HG03280 (cell line): ENCODE measurements around the gene WNK2.

Experiments
- ATAC-seq: cut with Tn5 transposase; IDR thresholded peaks from one replicate; pipeline ENCODE4 v1.9.1; 2021; ENCODE audit warnings: mild to moderate bottlenecking, moderate library complexity; ENCODE audit not compliant: unreplicated experiment

WNK2 gene

GRCh38 chr9:93212409-93212808 is 28.5 kb downstream of the WNK2 start:
- no peak for ATAC-seq

DNA sequence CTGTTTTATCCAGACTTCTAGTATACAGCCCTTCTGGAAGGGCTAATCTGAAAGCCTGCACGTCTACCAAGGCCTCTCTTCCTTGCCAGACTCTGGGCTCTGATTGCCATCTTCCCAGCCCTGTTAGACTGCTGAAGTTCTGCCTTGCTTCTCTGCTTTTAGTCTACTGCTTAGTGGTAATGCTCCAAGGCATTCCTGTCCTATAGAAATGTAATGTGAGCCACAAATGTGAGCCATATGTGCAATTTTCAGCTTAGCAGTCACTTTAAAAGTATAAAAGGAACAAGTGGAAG is 32.1 kb downstream of the WNK2 start:
- no peak for ATAC-seq

GRCh38 chr9:93217706-93218105 is 33.8 kb downstream of the WNK2 start:
- no peak for ATAC-seq

DNA sequence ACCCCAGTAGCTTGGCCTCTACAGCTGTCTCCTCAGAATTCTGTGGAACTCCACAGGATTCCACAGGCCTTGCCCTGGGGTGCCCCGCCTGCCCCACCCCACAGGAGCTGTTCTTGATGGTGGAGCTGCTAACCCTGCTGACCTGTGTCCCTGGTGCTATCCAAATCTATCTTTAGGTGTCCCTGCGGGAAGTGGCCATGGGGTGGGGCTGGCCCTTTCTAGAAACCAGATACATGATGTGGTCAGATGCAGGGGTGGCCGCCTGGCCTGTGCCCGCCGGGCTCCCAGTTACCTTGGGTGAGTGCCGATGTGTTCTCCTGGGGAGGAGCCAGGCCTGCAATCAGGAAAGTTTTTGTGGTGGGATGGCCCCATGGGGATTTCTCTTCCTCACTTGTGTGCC is 34.2 kb downstream of the WNK2 start:
- no peak for ATAC-seq

- ATAC-seq = no peak
Observed at GRCh38 chr9:93218671-93219420, 34.9 kb downstream of the WNK2 start.

- no peak for ATAC-seq
Observed at GRCh38 chr9:93219692-93220091, 35.8 kb downstream of the WNK2 start.

- ATAC-seq = no peak
Observed at GRCh38 chr9:93220627-93221026, 36.7 kb downstream of the WNK2 start.

GRCh38 chr9:93221044-93221443 is 37.1 kb downstream of the WNK2 start:
- no peak for ATAC-seq

DNA sequence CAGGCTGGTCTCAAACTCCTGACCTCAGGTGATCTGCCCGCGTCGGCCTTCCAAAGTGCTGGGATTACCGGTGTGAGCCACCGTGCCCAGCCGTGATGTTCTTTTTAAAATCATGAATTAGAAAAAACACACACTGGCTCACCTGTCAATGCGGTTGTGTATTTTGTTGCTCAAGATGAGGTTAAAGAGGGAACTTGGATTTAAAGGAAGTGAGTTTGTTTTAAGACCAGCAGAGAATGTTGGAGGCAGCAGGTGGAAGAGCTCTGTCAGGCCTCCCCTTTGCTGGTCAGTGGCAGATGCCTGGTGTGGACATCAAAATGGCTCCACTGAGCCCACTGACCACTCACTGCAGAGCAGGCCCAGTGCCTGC is 38.9 kb downstream of the WNK2 start:
- no peak for ATAC-seq

DNA sequence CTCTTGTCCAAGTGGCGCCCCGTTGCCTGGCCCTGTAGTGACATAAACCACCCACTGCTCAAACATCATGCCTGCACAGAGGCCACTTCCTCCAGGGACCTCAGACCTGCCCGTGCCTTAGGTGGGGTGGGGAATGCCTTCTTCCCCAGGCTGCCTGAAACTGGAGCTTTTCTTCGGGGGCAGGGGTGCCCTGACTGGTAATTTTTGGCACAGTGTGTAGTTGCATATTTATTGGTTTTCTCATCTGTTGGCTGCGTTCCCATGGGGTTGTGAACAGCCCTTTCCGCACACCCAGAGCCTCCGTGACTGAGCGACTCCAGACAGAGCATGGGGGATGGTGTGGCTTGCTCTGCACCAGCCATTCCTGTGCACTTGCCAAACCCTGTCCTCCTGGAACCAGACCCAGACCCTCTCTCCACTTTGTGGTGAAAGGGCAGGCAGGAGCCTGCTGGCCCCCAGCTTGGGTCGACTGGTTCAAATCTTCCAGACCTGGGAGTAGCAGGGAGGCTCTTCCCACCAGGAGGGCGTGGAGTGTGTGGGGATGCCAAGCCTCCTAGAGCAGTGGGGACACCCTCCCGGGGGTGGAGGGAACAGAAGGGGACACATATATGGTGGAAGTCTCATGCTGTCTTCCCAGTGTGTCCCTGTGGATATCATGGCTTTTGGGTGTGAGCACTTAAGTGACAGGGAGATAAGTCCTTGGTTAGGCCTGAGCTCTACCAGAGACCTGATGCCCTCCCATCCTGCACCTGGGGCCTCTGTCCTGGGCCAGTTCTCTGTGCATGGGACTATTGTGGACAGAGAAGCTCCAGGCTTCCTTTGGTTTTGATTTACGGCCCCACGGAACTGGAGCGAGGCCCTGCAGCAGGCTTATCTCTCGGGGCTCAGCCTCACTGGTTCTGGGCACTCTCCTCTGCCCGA is 39.6 kb downstream of the WNK2 start:
- ATAC-seq = no peak

GRCh38 chr9:93224591-93224990 is 40.7 kb downstream of the WNK2 start:
- no peak for ATAC-seq

DNA sequence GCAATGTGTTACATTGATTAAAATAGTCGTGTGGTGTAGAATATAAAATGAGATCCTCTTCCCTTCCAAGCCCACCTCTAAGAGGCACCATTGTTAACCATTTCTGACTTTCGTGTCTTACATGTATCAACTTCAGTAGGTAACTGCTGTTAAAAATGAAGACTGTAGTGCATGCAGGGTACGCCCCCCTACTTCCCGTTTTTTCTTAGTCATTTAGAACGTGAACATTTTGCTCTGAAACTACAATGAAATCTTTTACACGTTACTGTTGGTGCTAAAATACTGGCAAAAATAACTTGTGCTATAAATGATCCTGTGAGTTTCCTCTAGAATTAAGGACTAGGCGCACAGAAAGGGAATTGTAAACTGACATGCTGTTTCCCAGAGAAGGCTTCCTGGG is 41.5 kb downstream of the WNK2 start:
- ATAC-seq = no peak

- no peak for ATAC-seq
Observed at GRCh38 chr9:93225892-93226291, 42.0 kb downstream of the WNK2 start.

DNA sequence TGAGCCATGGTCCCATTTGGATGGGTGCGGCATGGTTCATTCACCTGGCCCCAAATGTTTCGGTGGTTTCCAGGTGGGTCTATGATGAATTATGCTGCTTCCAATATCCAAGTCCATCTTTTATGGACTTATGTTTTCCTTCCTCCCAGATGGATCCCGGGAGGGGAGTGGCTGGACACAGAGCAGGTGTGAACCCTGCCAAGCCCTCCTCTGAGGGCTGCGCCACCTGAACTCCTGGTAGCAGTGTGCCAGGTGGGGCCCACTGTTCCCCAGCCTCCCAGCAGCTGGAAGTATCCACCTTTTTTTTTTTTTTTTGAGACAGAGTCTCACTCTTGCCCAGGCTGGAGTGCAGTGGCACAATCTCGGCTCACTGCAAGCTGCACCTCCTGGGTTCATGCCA is 42.9 kb downstream of the WNK2 start:
- ATAC-seq = no peak

- no peak for ATAC-seq
Observed at GRCh38 chr9:93228030-93228429, 44.1 kb downstream of the WNK2 start.

DNA sequence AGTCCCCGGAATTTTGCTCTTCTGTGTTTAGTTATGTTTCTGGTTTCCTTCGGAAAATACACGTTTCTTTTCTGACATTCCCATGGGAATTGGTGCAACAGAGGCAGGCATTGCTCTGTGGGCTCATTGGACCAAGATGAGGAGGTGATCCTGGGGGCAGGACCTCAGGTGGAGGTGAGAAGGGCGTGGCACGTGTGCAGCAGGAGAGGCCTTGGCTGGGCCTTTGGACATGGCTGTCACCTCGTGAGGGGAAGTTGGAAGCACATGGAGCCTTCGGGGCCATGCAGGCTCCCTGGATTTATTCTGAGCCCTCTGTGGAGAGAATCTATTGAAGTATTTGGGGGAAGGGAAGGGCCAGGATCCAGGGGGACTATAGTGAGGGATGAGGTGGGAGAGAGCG is 44.5 kb downstream of the WNK2 start:
- no peak for ATAC-seq

GRCh38 chr9:93229636-93230035 is 45.7 kb downstream of the WNK2 start:
- ATAC-seq = no peak

- ATAC-seq = no peak
Observed at GRCh38 chr9:93230185-93230584, 46.2 kb downstream of the WNK2 start.

- no peak for ATAC-seq
Observed at GRCh38 chr9:93230601-93231000, 46.7 kb downstream of the WNK2 start.

DNA sequence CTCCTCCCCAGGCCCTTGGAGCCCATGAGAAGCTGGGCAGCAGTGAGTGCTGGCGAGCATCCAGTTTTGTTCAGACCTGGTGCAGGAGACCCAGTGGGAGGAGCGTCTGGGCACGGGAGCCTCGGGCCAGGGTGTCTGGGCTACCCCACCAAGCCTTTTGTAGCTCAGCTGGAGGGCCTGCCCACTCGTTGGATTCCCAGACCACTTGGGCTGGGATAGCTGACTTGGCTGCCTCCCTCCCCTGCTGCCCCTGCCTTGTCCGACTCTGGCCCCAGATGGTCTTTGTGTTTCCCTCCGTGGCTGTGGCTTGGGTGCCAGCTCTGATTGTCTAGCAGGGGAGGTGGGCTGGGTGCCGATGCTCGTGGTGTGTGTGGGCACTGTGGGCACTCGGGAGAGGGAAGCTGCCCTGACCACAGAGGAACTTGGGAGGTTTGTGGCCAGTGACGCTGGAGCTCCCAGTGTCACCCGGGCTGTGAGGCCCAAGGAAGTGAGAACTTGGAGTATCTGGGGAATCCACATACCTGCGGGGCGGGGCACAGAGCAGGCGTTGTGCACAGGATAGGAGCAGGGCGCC is 47.3 kb downstream of the WNK2 start:
- no peak for ATAC-seq

- no peak for ATAC-seq
Observed at GRCh38 chr9:93231716-93232115, 47.8 kb downstream of the WNK2 start.

DNA sequence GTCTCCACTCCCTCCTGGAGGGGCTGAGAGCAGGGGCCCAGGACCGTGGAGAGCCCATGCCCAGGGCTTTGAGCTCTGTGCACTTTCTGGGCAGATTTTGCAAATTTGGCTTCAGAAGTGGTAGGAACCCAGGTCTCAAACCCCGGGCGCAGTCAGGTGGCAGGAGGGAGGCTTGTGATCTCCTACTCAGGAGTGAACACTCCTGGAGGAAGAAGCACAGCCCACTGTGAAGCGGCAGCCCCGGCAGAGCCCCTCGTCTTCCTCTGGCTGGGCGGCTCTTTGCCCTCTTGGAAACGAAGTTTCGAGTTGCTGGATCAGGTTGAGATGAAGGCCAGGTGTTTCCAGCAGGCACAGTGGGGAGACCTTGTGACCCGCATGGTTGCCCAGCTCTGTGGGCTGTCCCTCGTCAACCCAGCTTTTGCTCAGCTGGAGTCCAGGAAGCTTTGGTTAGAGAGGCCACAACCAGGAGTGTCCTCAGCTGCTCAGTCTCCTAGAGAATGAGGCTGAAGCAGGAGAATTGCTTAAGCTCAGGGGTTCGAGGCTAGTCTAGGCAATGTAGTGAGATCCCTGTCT is 48.5 kb downstream of the WNK2 start:
- ATAC-seq = no peak
